HCT116 (cell line): ENCODE data around the gene PRRT1B. TPM values are rescaled to one million over a fixed set of nuclear protein-coding genes. Genes with fewer than 3 reads are reported as not detected.

Experiments used
- ATAC-seq: fragments of 200-7000 bp; cut with Tn5 transposase; 2 replicates; pipeline ENCODE4 v1.9.1; 2020; ENCODE audit warnings: mild to moderate bottlenecking, moderate library complexity
- BruUV-seq: library from RNA; stranded (reverse); fragments of 400-500 nt; replicated peaks from 2 replicates; lab custom pipeline; 2021; lab: Mats Ljungman, UMichigan
- CTCF ChIA-PET: fragments of 300-600 bp; sonication (Branson Sonifier 250); formaldehyde crosslinking; loops from one replicate; lab custom pipeline; 2021; ENCODE audit warnings: antibody characterized with exemption; lab: Charles Lee
- POLR2A ChIA-PET: fragments of 300-600, 350-600 bp; sonication (Branson Sonifier 250); formaldehyde crosslinking; loops from one replicate; lab custom pipeline; 2021; ENCODE audit warnings: antibody characterized with exemption; lab: Charles Lee
- RAD21 ChIA-PET, 2 experiments: fragments of 300-600 bp; sonication (Branson Sonifier 250); formaldehyde crosslinking; loops; one replicate each; lab custom pipeline; 2023; ENCODE audit warnings: low total read pairs in 2 of 2; ENCODE audit not compliant: uncharacterized antibody in 2 of 2, unreplicated experiment in 2 of 2, low non-redundant PET in 1 of 2; lab: Charles Lee
- DNase-seq: peaks from one replicate; pipeline ENCODE4 v3.0.0-alpha.2; 2010; ENCODE audit warnings: low read depth, low spot score
- H2AFZ ChIP-seq: fragments of 200-600 bp; shearing (Covaris generic), sonication (generic); 2 replicates; pipeline ENCODE4 v1.6.1; 2017; ENCODE audit warnings: low read depth, mixed run types, mixed read lengths, antibody characterized with exemption, low read length; ENCODE audit not compliant: poor library complexity, severe bottlenecking
- H3K27ac ChIP-seq: 2 replicates; pipeline ENCODE4 v1.5.1; 2012; ENCODE audit warnings: low read depth, low read length
- H3K27me3 ChIP-seq: fragments of 200-600 bp; sonication (generic); 2 replicates; pipeline ENCODE4 v1.6.1; 2016; ENCODE audit warnings: mixed run types, low read length, mixed read lengths; ENCODE audit not compliant: insufficient read depth
- H3K36me3 ChIP-seq, 2 experiments: fragments of 200-500 bp in 1 of 2; fragments of 200-600 bp in 1 of 2; sonication (Bioruptor generic) in 1 of 2; sonication (generic) in 1 of 2; 2 replicates each; pipeline versions ENCODE4 v1.5.1 to v1.6.1; 2014 to 2016; ENCODE audit warnings: low read length in 2 of 2, inconsistent platforms in 1 of 2, mixed read lengths in 1 of 2, mixed run types in 1 of 2; ENCODE audit not compliant: insufficient read depth in 2 of 2, control insufficient read depth in 1 of 2
- H3K4me1 ChIP-seq, 2 experiments: fragments of 200-600 bp in 1 of 2; sonication (generic) in 1 of 2; 2 replicates each; pipeline versions ENCODE4 v1.5.1 to v1.6.1; 2012 to 2017; ENCODE audit warnings: low read length in 2 of 2, inconsistent platforms in 1 of 2, mild to moderate bottlenecking in 1 of 2, mixed read lengths in 1 of 2, mixed run types in 1 of 2, moderate library complexity in 1 of 2; ENCODE audit not compliant: insufficient read depth in 2 of 2, control insufficient read depth in 1 of 2
- H3K4me2 ChIP-seq: fragments of 200-600 bp; sonication (generic); 2 replicates; pipeline ENCODE4 v1.6.1; 2017; ENCODE audit warnings: mixed run types, low read length, mixed read lengths
- H3K4me3 ChIP-seq, 2 experiments: fragments of 200-600 bp in 1 of 2; sonication (generic) in 1 of 2; replicated peaks in 1 of 2; 2 replicates each; pipeline ENCODE4 v1.5.1; 2011 to 2016; ENCODE audit warnings: low read length in 2 of 2, control low read depth in 1 of 2, low read depth in 1 of 2, mild to moderate bottlenecking in 1 of 2, mixed read lengths in 1 of 2, mixed run types in 1 of 2
- H3K79me2 ChIP-seq: fragments of 200-600 bp; sonication (generic); 2 replicates; pipeline ENCODE4 v1.6.1; 2017; ENCODE audit warnings: mild to moderate bottlenecking, mixed run types, low read length, moderate library complexity, mixed read lengths; ENCODE audit not compliant: insufficient read depth
- H3K9ac ChIP-seq: fragments of 200-600 bp; sonication (generic); 2 replicates; pipeline ENCODE4 v1.6.1; 2016; ENCODE audit warnings: low read length, mixed read lengths
- H3K9me2 ChIP-seq: fragments of 200-600 bp; sonication (generic), shearing (Covaris generic); 2 replicates; pipeline ENCODE4 v1.6.1; 2017; ENCODE audit warnings: mixed run types, mild to moderate bottlenecking, moderate library complexity; ENCODE audit not compliant: insufficient read depth
- H3K9me3 ChIP-seq, 2 experiments: fragments of 200-500 bp in 1 of 2; fragments of 200-600 bp in 1 of 2; sonication (Bioruptor generic) in 1 of 2; sonication (generic) in 1 of 2; 2 replicates each; pipeline ENCODE4 v1.6.1; 2014 to 2017; ENCODE audit warnings: low read length in 2 of 2, mixed read lengths in 2 of 2, inconsistent platforms in 1 of 2, low read depth in 1 of 2, mild to moderate bottlenecking in 1 of 2, mixed run types in 1 of 2, moderate library complexity in 1 of 2; ENCODE audit not compliant: control insufficient read depth in 1 of 2, insufficient read depth in 1 of 2
- H4K20me1 ChIP-seq: fragments of 200-600 bp; sonication (generic), shearing (Covaris generic); 2 replicates; pipeline ENCODE4 v1.6.1; 2017; ENCODE audit warnings: mixed run types, mild to moderate bottlenecking, moderate library complexity; ENCODE audit not compliant: insufficient read depth
- CBX3 ChIP-seq: IDR thresholded peaks from 2 replicates; pipeline ENCODE4 v1.6.1; 2012; ENCODE audit warnings: low read depth
- ELF1 ChIP-seq: IDR thresholded peaks from 2 replicates; pipeline ENCODE4 v1.6.1; 2012; ENCODE audit warnings: low read depth, borderline replicate concordance
- FOSL1 ChIP-seq: IDR thresholded peaks from 2 replicates; pipeline ENCODE4 v1.6.1; 2012; ENCODE audit warnings: low read depth
- JUND ChIP-seq: IDR thresholded peaks from 2 replicates; pipeline ENCODE4 v1.6.1; 2012
- POLR2AphosphoS5 ChIP-seq: IDR thresholded peaks from 2 replicates; pipeline ENCODE4 v1.6.1; 2011; ENCODE audit warnings: mild to moderate bottlenecking, low read depth, low read length, moderate library complexity
- SP1 ChIP-seq: IDR thresholded peaks from 2 replicates; pipeline ENCODE4 v1.6.1; 2012; ENCODE audit warnings: low read depth
- SRF ChIP-seq: IDR thresholded peaks from 2 replicates; pipeline ENCODE4 v1.6.1; 2012; ENCODE audit warnings: low read depth
- TCF7L2 ChIP-seq: IDR thresholded peaks from 2 replicates; pipeline ENCODE4 v1.7.0; 2011; ENCODE audit warnings: borderline replicate concordance, inconsistent platforms; ENCODE audit not compliant: insufficient read depth, insufficient read length; ENCODE audit errors: extremely low read depth
- YY1 ChIP-seq: IDR thresholded peaks from 2 replicates; pipeline ENCODE4 v1.6.1; 2011; ENCODE audit warnings: low read length, low read depth, moderate library complexity, mild to moderate bottlenecking; ENCODE audit not compliant: insufficient replicate concordance; ENCODE audit errors: extremely low read depth
- ZNF274 ChIP-seq: fragments of 200-500 bp; sonication (Bioruptor generic); IDR thresholded peaks from 2 replicates; pipeline ENCODE4 v1.6.1; 2014; ENCODE audit warnings: mild to moderate bottlenecking, low read depth, low read length, inconsistent platforms
- intact Hi-C: fragments of 100-400 bp; cut with micrococcal nuclease; formaldehyde crosslinking; loops from 2 replicates; pipeline ENCODE4 v1.10.0; 2022
- total RNA-seq: library from RNA; stranded (reverse); gene quantifications from one replicate; pipeline ENCODE4 v1.2.1, GENCODE V29; 2021; ENCODE audit not compliant: unreplicated experiment
- TF ChIP-seq, protein P1 (sequence below): IDR thresholded peaks from 2 replicates; pipeline ENCODE4 v1.6.1; 2012
- TF ChIP-seq, protein P2 (sequence below): IDR thresholded peaks from 2 replicates; pipeline ENCODE4 v1.6.1; 2012; ENCODE audit warnings: low read depth

PRRT1B gene
- total RNA-seq, 1 experiment from 2014 or later: not detected

DNA sequence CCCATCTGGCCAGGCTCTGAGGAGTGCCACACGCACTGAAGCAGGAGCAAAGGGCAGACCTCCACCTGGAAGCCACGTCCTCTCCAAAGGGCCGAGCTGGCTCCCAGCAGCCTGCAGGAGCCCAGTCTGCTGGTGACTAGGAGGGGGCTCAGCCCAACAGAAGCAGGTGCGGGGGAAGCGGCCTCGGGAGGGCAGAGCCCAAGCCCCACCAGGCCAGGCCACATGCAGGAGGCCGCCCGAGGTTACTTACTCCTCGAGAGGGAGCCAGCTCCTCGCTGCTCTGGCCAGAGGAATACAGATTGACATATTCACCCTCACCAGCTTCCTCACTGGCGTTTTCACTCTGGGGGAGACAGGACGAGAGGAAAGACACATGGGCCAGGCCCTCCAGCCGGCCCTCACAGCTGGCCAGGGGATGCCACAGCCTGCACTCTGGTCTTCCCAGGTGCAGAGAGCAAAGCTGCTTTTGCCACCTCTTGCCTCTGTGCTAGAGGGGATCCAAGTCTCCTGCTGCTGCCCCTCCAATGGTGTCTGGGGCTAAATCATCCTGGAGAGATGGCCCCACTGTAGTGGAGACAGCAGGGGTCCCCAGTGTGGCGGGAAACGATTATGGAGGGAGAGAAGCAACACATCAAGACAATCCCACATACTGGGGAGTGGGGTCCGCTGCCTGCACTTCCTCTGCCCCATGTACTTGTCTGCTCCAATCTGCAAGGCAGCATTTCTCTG is 58.6 kb downstream of the PRRT1B start:
- intact Hi-C loops: no loop called here
- Histone ChIP-seq H3K9me3 (no peaks in the 10 kb centered on the region), H3K27ac (no peak overlapping the region), H3K79me2 (no peaks in the 10 kb centered on the region), H2AFZ (no peak overlapping the region), H3K36me3 (peaks cover 0 to 2% of the 10 kb centered on the region in 2 experiments; a peak in 3 of 4 replicates), H3K9me2 (no peaks in the 10 kb centered on the region), H3K9ac (no peak overlapping the region), H3K27me3 (no peaks in the 10 kb centered on the region), H3K4me2 (no peak overlapping the region), H4K20me1 (no peaks in the 10 kb centered on the region), H3K4me3 (no peak overlapping the region), H3K4me1 (peaks cover 13 to 14% of the 10 kb centered on the region in 2 experiments)
- ChIA-PET POLR2A (no interaction called here), CTCF (no interaction called here), RAD21 (no interaction called here)
- TF ChIP-seq POLR2AphosphoS5 (no peak), CBX3 (no peak), YY1 (no peak)
- BruUV-seq: no TSS peak
- ATAC-seq (no peak), DNase-seq (no peak)

DNA sequence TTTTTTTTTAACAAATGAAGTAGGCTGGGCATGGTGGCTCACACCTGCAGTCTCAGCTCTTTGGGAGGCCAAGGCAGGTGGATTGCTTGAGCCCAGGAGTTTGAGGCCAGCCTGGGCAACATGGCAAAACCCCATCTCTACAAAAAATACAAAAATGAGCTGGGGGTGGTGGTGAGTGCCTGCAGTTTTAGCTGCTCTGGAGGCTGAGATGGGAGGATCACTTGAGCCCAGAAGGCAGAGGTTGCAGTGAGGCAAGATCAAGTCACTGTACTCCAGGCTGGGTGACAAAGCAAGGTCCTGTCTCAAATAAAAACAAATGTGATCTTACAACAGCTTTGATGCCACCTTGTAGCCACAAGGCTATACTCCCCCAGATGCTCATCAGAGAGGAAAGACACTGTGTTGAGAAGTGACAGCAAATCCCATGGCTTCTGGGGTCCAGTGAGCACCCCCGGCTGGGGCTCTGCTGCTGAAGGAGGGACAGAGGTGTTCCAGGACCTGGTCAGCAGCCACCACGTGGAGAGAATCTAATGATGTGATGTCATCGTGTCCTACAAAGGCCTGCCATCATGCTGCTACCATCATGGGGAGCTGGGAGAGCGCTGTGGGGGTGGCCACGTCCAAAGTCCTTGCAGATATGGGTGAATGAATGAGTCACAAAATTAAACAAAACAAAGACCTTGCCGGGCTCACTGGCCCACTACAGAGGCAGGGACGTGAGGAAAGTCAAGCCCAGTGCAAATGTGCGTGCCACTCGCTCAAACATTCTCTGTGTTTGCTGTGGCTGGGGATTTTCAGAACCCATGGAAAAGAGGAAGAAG is 60.7 kb downstream of the PRRT1B start:
- no peak overlapping the region for H3K4me3 ChIP-seq
- H4K20me1 ChIP-seq: no peaks in the 10 kb centered on the region
- H3K79me2 ChIP-seq: no peaks in the 10 kb centered on the region
- no peak for ATAC-seq
- no peak overlapping the region for H3K4me2 ChIP-seq
- DNase-seq: no peak
- RAD21 ChIA-PET: no interaction called here
- H3K9me3 ChIP-seq: no peaks in the 10 kb centered on the region
- peaks cover 0 to 2% of the 10 kb centered on the region in 2 experiments; a peak in 3 of 4 replicates for H3K36me3 ChIP-seq
- POLR2A ChIA-PET: no interaction called here
- H3K9ac ChIP-seq: no peak overlapping the region
- CTCF ChIA-PET: no interaction called here
- TF ChIP-seq FOSL1: no peak
- TF ChIP-seq, protein P1, sequence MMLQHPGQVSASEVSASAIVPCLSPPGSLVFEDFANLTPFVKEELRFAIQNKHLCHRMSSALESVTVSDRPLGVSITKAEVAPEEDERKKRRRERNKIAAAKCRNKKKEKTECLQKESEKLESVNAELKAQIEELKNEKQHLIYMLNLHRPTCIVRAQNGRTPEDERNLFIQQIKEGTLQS: no peak
- no peak for TF ChIP-seq JUND
- no peak for TF ChIP-seq YY1
- no peak for TF ChIP-seq ELF1
- TF ChIP-seq CBX3: no peak
- no peak for TF ChIP-seq SP1
- no peak for TF ChIP-seq SRF
- TF ChIP-seq TCF7L2: no peak
- TF ChIP-seq ZNF274: no peak
- TF ChIP-seq, protein P2, sequence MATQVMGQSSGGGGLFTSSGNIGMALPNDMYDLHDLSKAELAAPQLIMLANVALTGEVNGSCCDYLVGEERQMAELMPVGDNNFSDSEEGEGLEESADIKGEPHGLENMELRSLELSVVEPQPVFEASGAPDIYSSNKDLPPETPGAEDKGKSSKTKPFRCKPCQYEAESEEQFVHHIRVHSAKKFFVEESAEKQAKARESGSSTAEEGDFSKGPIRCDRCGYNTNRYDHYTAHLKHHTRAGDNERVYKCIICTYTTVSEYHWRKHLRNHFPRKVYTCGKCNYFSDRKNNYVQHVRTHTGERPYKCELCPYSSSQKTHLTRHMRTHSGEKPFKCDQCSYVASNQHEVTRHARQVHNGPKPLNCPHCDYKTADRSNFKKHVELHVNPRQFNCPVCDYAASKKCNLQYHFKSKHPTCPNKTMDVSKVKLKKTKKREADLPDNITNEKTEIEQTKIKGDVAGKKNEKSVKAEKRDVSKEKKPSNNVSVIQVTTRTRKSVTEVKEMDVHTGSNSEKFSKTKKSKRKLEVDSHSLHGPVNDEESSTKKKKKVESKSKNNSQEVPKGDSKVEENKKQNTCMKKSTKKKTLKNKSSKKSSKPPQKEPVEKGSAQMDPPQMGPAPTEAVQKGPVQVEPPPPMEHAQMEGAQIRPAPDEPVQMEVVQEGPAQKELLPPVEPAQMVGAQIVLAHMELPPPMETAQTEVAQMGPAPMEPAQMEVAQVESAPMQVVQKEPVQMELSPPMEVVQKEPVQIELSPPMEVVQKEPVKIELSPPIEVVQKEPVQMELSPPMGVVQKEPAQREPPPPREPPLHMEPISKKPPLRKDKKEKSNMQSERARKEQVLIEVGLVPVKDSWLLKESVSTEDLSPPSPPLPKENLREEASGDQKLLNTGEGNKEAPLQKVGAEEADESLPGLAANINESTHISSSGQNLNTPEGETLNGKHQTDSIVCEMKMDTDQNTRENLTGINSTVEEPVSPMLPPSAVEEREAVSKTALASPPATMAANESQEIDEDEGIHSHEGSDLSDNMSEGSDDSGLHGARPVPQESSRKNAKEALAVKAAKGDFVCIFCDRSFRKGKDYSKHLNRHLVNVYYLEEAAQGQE: no peak
- H3K27me3 ChIP-seq: no peaks in the 10 kb centered on the region
- no peak overlapping the region for H3K27ac ChIP-seq
- BruUV-seq: no TSS peak
- H3K9me2 ChIP-seq: no peaks in the 10 kb centered on the region
- intact Hi-C loops: no loop called here
- no peak overlapping the region for H2AFZ ChIP-seq
- peaks cover 22 to 23% of the 10 kb centered on the region in 2 experiments for H3K4me1 ChIP-seq
